GM19351 (cell line): ENCODE measurements around the gene SLA2.
"Not testable (repeated sequence)": the region's sequence is repeated elsewhere in the genome, so short reads cannot be mapped to it uniquely, and the experiment has no call there.

Experiments used
- ATAC-seq: cut with Tn5 transposase; IDR thresholded peaks from one replicate; pipeline ENCODE4 v1.9.1; 2021; ENCODE audit warnings: mild to moderate bottlenecking, moderate library complexity; ENCODE audit not compliant: unreplicated experiment

The SLA2 gene

DNA sequence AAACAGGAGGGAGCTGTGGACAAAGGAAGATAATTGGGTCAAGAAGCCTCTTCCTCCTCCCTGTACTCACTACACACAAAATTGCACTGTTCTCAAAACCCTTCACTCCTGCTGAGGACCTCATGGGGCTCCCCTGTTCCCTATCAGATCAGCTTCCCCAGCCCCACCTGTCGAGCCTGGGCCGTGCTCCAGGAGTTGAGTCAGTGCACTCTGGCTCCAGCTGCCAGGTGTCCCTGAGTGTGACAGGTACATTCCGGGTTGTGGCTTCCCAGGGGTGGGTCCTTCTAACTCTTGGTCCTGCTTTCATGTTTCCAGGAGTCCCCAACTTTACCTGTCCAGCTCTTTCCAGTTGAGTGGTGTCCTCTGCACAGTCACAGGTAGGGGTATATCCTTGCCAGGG lies 32.0 kb downstream of the SLA2 start:
- no peak for ATAC-seq

DNA sequence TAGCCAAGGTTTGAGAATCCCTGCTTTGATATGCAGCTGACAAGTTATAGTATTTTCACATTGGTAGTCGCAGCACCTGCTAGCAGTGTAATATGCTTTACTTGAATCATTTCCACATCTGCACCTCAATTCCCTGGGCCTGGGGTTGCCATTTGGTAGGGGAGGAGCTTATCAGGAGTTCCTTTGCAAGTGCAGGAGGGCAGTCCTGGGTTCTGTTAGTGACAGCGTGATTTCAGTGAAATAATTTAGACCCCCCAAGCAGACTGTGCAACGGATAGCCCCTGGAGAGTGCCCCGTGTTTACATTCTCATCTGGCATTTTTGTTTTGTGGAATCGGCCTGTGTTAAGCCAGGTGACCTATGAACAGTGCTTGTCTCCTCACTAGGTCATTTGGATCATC lies 34.4 kb downstream of the SLA2 start:
- no peak for ATAC-seq

DNA sequence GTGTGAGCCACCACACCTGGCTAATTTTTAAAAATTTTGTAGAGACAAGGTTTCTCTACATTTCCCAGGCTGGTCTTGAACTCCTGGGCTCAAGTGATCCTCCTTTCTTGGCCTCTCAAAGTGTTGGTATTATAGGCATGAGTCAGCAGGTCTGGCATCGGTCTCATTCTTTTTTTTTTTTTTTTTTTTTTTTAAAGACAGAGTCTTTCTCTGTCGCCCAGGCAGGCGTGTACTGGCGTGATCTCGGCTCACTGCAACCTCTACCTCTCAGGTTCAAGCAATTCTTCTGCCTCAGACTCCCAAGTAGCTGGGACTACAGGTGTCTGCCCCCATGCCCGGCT lies 37.6 kb downstream of the SLA2 start:
- ATAC-seq = not testable (repeated sequence)

DNA sequence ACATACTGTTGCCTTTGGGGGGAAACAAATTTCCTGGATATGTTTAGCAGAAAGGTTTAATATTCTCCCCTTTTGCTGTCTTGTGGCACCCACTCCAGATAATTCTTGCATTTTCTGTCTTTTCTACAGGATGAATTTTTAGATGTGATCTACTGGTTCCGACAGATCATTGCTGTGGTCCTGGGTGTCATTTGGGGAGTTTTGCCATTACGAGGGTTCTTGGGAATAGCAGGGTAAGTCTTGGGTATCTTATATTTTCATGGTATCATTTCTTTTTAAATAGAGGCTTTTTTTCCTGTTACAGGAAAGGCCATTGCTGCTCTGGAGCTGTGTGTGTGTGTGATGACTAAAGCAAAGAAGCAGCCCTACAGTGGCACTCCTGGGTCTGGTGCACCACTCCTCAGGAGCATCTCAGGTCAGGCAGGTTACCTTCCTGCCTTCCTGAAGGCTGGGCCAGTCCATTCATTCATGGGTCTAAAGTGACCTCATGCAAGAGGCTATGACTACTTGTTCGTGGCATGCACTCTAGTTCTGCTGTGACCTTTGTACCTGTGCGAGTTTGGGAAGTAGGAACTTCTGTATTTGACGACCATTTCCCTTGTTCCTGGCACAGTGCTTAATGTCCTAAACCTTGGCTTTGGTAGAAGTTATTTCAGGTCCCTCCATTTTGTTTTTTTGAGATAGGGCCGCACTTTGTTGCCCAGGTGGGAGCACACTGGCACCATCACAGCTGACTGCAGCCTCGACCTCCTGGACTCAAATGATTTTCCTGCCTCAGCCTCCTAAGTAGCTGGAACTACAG lies 38.2 kb downstream of the SLA2 start:
- no peak for ATAC-seq

DNA sequence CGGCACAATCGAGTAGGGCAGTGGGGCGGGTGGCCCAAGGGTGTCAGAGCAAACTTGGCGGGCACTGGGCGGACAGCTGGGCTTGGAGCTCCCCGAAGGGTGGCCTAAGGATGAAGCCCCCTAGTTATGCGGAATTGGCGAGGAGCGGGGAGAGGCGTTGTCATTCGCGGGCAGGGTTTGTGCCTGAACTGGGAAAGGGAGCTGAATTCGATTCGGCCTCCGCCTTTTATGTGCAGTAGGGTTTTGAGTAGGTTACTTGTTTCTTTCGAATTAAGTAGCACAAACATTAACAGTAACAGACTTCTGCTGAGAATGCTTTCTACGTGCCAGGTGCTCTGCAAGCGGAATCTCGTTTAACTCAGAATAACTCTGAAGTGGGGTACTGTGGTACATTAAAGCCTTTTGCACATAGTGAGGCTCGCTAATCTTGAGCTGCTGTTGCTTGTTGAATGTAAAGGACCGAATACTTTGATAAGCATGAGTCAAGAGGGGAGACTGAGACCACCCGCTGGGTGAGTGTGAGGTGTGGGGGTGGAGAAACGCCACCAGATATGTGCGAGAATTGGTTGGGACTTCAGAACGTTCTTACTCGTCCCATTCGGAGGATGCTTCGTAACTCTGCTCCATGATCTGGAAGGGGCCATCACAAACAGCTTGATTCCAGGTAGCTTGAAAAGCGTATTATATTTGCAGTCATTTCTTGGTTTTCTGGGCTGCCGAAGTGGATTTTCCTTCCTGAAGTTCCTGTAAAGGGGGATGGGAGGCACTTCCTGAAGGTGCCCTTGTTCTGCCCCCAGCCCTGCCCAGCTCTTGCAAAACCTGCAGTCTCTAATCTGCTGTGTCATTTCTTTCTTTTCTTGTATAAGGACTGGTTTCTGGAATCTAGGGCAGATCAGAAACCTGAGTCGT lies 39.6 kb downstream of the SLA2 start:
- ATAC-seq = peak; percentile 1

DNA sequence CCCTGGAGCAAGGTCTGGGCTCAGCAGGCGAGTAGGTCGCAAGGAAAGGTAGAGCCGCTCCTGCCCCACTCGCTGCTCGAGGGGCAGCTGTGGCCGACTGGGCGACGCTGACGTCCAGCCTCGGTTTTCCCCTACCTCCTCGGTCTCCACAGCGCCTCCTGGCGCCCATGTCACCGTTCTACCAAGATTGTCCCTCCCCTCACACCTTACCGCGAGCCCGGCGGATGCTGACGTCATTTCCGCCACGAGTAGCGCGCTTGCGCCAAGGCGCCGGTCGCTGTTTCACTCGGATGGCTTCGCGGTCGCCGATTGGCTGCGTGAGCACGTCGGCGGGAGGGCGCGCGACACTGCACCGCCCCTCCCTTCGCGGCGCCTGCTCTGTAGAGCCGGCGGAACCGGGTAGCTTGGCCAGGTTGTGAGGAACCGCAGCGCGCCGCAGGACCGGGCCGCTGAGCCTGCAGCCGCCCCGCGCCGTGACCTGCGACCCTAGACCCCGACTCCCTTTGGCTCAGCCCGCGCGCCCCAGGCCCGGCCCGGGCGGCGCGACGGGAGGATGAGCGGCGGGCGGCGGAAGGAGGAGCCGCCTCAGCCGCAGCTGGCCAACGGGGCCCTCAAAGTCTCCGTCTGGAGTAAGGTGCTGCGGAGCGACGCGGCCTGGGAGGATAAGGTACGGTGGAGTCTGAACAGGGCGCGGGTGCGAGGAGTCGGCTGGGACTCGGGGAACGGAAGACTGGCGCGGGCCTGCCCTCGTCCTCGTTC lies 40.4 kb downstream of the SLA2 start, which contains the start of gene RAB5IF:
Gene RAB5IF (plus strand): TSS at position 381 of the 759 bp plus-strand sequence. CDS start 173 bp downstream, at position 554.
- peak; percentile 85 for ATAC-seq

DNA sequence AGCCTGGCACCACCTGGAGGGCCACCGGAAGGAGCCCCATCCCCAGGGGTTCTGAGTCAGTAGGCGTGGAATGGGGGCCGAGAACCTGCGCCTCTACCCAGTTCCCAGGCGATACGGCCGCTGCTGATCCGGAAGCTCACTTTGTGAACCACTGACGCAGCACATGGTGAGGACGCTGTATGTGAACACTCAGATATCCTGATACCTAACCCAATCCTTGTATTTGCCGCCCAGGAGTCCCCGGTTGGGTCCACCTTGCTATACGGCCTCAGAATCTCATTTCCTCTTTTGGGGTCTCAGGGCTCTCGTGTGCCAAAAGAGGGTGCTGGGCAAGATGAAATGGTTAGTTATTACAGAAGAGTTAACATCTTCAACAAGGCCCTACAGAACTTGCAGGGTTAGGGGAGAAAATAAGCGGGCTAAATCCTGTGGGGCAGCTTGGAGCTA lies 41.0 kb downstream of the SLA2 start:
- peak; percentile 31 for ATAC-seq

DNA sequence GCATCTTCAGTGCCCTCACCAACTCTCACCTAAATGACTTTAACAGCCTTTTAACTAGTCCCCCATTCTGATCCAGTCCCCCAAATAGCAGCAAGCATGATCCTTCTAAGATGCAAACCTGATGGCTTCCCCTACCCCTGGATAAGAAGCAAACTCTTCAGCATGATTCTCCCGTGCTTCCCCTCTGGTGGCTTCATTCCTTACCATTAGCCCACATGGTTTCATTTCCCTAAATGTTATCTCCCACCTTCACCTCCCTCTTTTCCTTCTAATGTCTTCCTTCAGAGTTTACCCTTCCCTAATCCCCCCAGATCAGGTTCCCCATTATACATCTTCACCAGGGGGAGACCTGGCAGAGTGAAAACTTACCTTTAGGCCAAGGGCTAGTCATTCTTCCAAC lies 44.5 kb downstream of the SLA2 start:
- ATAC-seq = no peak

DNA sequence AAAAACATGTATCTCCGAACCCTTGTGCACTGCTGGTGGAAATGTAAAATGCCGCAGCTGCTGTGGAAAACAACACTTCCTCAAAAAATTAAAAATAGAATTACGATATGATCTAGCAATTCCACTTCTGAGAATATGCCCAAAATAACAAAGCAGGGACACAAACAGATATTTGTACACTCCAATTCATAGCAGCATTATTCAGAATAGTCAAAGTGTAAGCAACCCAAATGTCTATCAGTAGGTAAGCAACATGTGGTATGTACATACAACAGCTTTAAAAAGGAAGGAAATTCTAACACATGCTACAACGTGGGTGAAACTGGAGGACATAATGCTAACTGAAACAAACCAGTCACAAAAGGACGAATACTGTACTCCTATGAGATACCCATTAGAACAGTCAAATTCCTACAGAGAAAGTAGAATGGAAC lies 46.1 kb downstream of the SLA2 start:
- ATAC-seq = no peak

DNA sequence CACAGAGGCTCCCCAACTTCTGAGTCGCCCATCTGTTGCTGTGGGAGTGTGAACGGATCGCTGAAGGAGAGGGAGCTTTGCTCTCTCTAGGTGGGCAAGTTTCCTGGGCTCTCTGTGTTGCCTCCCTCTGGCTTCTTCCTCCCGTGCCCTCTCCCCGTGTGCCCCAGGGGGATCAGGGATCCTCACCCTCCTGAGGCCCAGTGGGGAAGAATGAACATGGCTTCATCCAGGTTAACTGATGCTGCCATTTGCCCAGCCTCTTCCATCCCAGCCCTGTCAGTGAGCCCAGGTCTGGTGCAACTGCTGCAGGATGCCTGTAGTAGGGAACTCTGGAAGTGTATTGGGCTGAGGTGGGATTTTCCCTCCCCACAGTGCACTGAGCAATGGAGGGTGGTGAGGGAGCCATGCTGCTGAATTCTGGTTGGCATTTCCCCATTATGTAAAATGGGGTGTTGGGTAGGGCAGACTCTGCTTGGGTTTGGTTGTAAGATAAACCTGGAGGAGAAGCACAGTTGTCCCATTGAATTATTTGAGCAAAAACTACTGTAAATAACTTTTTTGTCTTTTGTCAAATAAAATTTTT lies 52.6 kb downstream of the SLA2 start:
- no peak for ATAC-seq

DNA sequence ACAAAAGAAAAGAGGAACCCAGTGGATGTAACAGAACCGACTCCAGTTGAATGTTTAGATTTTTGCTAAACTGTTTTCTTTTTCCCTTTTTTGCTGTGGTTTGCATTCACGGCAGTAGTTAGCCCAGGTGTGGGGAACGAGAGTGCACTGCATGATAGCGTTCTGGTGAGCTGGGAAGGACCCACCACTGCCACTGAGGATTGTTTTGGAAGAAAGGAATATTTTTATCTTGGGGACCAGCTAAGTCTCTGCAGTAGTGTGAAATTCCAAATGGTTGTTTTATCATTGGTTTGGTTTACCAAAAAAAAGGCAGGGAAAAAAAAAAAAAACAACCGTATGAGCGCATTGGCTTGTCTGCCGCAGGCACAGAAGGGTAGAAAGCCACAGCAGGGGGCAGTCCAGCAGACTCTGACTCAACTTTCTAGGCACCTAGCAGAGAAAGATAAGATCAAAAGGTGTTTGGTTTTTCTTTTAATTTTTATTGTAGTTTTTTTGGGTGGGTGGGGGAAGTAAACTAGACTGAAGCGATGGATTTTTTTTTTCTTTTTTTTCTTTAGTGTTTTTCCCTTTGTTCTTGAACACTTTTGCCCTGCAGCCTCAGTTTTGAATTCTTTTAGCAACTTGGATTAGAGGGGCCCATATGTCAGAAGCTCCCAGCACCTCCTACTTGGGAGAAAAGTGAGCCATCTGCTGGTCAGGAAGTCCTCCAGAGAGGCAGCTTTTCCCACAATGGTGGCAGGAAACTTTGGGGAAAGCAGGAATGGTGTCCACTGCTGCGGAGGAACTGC lies 53.9 kb downstream of the SLA2 start:
- no peak for ATAC-seq

DNA sequence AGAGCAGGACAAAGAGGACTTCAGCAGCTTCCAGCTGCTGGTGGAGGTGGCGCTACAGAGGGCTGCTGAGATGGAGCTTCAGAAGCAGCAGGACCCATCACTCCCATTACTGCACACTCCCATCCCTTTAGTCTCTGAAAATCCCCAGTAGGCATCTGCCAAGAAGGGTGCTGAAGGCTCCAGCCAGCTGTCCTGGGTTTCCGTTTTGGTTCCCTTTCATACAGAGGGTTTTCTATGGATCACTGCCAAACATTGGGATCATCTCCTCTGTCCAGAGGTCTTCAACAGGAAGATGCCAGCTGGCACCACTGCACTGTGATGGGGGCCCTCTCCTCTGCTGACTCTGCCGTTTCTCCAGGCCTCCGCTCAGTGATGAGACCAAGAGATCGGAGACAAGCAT lies 54.7 kb downstream of the SLA2 start:
- ATAC-seq = no peak

DNA sequence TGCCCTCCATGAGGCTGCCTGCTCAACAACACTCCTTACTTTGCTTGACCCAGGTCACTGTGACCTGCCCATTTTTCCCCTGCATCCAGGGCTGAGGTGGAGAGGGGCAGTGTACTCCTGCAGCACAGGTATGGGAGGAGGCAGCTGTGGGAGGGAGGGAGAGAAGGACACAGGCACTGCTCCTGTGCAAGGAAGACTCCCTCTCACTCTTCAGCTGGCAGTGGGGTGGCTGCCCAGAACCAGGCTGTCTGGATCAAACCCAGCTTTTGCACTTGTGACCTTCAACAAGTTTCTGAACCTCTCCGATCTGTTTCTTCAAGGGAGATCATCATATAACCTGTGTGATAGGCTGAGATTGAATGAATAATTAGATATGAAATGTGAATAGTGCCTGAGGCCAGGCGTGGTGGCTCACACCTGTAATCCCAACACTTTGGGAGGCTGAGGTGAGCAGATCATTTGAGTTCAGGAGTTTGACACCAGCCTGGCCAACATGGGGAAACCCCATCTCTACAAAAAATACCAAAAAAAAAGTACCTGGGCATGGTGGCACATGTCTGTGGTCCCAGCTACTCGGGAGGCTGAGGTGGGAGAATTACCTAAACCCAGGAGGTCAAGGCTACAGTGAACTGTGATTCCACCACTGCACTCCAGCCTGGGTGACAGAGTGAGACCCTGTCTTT lies 58.5 kb downstream of the SLA2 start:
- ATAC-seq = no peak

DNA sequence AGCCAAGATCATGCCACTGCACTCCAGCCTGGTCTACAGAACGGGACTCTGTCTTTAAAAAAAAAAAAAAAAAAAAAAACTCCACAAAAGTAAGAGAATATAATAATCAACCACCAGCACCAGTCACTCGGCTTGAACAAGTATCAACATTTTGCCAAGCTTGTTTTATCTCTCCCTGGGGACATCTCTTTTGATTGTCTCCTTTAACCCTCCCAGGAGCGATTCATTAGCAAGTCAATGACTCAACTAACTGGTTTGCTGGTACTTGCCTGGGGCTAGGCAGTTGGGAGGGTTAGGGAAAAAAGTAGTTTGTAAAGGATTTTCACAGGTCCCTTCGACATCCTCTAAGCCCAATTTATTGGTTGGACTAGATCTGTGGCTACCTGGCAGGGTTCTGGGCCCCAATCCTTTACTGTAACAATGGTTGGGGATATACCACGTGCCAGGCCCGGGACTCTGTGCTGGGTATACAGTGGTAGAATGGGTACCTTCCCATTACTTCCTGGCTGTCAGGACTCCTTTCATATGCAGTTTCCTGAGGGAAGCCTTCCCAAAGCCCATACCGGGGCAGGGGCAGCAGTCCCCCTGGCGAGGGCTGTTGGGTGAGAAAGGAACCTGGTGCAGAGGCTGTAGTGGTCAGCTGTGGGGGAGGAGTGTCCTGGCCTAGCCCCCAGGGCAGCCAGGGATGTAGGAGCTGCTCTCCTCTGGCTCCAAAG lies 60.4 kb downstream of the SLA2 start:
- ATAC-seq = no peak

DNA sequence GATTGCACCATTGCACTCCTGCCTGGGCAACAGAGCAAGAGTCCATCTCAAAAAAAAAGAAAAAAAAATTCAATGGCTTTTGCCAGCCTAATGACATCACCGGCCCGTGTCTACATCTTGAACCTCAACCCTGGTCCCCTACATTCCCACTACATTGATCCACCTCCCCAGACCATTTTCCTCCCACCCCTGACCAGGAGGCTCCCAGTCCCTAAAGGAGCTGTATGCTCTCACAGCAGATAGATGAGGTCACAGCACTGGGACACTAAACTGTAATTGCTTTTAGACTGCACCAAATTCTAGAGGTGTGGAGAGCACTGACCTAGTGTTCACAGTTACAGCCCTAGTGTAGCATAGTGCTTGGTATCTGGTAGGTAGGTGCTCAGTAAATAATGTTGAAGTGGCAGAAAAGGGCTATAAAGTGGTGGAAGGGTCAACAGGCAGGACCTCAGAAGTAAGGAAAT lies 61.9 kb downstream of the SLA2 start:
- ATAC-seq = no peak

DNA sequence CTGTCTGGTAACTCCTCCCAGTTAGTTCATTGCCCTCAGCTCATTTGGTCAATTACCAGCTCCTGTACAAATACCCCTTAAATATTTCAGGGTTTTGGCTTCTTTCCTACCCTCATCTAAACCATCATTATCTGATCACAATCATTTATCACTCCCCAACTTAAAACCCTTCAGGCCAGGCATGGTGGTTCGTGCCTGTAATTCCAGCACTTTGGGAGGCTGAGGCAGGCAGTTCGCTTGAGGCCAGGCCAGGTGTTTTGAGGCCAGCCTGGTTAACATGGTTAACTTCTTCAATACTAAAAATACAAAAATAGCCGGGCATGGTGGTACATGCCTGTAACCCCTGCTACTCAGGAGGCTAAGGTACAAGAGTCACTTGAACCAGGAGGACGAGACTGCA lies 63.2 kb downstream of the SLA2 start:
- ATAC-seq = no peak

DNA sequence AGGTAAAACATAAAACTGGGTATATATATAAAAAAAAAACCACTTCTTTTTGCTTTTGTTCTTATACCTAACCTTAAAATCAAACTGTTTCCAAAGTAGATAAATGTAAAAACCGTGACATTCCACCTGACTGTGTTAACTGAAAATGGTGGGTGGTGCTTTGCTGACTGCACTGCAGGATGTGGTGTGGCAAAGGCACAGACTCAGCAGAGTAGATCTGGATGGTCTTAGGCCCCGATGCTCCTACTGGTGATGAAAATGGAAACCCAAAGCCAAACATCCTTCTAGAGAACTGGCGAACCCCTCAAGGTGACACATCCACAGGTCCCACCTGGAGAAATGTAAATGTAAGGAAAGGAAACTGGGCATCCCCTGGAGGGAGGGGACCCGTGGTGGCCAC lies 63.7 kb downstream of the SLA2 start:
- ATAC-seq = no peak

DNA sequence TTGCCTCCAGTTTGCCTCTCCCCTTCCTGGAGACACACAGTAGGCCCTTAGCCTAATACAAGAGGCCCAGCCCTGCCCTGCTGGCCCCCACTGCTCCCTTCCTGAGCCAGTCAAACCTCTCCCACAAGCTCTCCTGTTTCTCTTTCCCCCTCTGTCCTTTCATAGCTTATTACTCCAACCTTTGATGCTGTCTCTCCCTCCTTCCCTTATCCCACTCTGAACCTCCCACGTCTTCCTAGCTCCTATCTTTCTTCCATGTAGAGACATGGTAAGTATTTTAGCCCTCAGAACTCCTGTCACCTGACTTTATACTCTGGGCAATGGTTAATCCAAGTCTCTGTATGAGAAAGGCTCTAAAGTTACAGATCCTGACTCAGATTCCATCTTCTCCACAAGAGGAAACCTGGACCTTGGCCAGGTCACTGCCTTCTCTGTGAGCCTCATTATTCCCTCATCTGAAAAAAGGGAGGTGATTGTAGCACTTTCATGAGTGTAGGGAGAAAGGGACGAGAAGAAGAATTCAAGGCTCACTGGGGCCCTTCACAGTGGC lies 65.9 kb downstream of the SLA2 start:
- no peak for ATAC-seq
